ENCODE results near the gene GK.
"Not testable (repeated sequence)": the region's sequence is repeated elsewhere in the genome, so short reads cannot be mapped to it uniquely, and the experiment has no call there.

Gene GK

DNA sequence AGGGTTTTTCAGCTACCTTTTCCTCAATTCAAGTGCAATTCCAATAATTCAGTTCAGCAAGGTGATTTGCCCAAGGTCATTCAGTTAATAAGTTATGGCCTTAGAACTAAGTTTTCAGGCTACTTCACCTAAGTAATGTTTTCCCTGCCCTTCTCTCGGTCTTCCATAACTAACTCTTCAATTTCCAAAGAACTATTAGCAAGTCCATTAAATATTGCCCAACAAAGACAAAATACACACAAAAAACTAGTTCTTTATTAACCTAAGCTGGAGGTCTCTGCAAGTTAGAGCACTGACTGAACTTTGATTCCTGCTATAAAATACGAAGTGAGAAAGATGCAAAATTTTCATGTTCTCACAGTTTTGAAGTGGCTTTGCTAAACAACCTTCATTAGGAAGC is 26.8 kb upstream of the GK start:
- Histone ChIP-seq H3K27me3 (no peaks in the 10 kb centered on the region), H3K36me3 (no peaks in the 10 kb centered on the region), H3K4me3 (no peak overlapping the region), H3K9me3 (peaks cover 0 to 10% (median 8%) of the 10 kb centered on the region in 3 donors), H3K27ac (no peak overlapping the region), H3K4me1 (no peaks in the 10 kb centered on the region)
- intact Hi-C loops (cut with DNase I; ENCODE audit: low total_unique reads), result no loop called here
- TF ChIP-seq, protein P1, sequence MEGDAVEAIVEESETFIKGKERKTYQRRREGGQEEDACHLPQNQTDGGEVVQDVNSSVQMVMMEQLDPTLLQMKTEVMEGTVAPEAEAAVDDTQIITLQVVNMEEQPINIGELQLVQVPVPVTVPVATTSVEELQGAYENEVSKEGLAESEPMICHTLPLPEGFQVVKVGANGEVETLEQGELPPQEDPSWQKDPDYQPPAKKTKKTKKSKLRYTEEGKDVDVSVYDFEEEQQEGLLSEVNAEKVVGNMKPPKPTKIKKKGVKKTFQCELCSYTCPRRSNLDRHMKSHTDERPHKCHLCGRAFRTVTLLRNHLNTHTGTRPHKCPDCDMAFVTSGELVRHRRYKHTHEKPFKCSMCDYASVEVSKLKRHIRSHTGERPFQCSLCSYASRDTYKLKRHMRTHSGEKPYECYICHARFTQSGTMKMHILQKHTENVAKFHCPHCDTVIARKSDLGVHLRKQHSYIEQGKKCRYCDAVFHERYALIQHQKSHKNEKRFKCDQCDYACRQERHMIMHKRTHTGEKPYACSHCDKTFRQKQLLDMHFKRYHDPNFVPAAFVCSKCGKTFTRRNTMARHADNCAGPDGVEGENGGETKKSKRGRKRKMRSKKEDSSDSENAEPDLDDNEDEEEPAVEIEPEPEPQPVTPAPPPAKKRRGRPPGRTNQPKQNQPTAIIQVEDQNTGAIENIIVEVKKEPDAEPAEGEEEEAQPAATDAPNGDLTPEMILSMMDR (IDR thresholded peaks at IDR 0.05), result no peak
- no peak for DNase-seq

- H3K4me3 ChIP-seq, result no peak overlapping the region
- H3K27me3 ChIP-seq, result no peaks in the 10 kb centered on the region
- no peaks in the 10 kb centered on the region for H3K9me3 ChIP-seq
- TF ChIP-seq, protein P1 (IDR thresholded peaks at IDR 0.05), result no peak
- H3K36me3 ChIP-seq, result no peaks in the 10 kb centered on the region
- intact Hi-C loops (cut with DNase I; ENCODE audit: low total_unique reads), result no loop called here
- no peak overlapping the region for H3K27ac ChIP-seq
- DNase-seq, result no peak
- no peaks in the 10 kb centered on the region for H3K4me1 ChIP-seq
Observed at GRCh38 chrX:30627818-30628652, 25.2 kb upstream of the GK start.

DNA sequence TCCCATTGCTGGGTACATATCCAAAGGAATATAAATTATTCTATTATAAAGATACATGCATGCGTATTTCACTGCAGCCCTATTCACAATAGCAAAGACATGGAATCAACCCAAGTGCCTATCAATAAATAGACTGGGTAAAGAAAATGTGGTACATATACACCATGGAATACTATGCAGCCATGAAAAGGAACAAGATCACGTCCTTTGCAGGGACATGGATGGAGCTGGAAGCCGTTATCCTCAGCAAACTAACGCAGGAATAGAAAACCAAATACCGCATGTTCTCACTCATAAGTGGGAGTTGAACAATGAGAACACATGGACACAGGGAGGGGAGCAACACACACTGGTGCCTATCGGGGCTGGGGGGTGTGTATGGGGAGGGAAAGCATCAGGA is 19.2 kb upstream of the GK start:
- H3K9me3 ChIP-seq; DNase-seq; H3K4me3 ChIP-seq; H3K27ac ChIP-seq; H3K4me1 ChIP-seq; intact Hi-C loops (cut with DNase I; ENCODE audit: low total_unique reads); H3K36me3 ChIP-seq; H3K27me3 ChIP-seq: not testable (repeated sequence)

DNA sequence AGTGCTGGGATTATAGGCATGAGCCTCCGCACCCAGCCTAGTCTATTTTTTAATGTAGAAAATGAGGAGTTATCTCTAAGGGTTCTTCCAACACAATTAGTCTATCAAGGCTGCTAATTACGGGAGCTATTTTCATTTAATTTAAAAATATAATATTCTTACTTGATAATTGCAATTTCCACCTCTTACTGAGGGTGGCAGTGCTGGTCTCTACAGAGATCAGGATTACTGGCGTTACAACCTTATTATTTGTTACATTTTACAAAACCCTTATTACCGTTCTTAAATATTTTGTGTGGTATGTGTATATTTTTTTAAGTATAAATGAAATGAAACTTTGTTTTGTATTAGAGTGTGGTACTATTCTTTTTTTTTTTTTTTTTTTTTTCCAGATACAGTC is 17.6 kb upstream of the GK start:
- H3K27me3 ChIP-seq, result no peaks in the 10 kb centered on the region
- no peaks in the 10 kb centered on the region for H3K4me1 ChIP-seq
- H3K9me3 ChIP-seq, result no peaks in the 10 kb centered on the region
- H3K27ac ChIP-seq, result no peak overlapping the region
- no peak for DNase-seq
- no peaks in the 10 kb centered on the region for H3K36me3 ChIP-seq
- H3K4me3 ChIP-seq, result no peak overlapping the region
- TF ChIP-seq, protein P1 (IDR thresholded peaks at IDR 0.05), result no peak
- intact Hi-C loops (cut with DNase I; ENCODE audit: low total_unique reads), result no loop called here

GRCh38 chrX:30637874-30638815 is 15.1 kb upstream of the GK start:
- DNase-seq, result no peak
- H3K27ac ChIP-seq, result no peak overlapping the region
- H3K4me1 ChIP-seq, result no peaks in the 10 kb centered on the region
- H3K27me3 ChIP-seq, result no peaks in the 10 kb centered on the region
- TF ChIP-seq, protein P1 (IDR thresholded peaks at IDR 0.05), result no peak
- no peak overlapping the region for H3K4me3 ChIP-seq
- no peaks in the 10 kb centered on the region for H3K9me3 ChIP-seq
- intact Hi-C loops (cut with DNase I; ENCODE audit: low total_unique reads), result no loop called here
- no peaks in the 10 kb centered on the region for H3K36me3 ChIP-seq

DNA sequence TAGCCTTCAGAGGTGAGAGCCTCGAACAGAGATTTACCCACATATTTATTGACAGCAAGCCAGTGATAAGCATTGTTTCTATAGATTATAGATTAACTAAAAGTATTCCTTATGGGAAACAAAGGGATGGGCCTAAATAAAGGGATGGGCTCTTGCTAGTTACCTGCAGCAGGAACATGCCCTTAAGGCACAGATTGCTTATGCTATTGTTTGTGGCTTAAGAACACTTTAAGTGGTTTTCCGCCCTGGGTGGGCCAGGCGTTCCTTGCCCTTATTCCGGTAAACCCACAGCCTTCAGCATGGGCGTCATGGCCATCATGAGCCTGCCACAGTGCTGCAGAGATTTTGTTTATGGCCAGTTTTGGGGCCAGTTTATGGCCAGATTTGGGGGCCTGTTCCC is 13.5 kb upstream of the GK start:
- H3K4me1 ChIP-seq; H3K9me3 ChIP-seq; DNase-seq; H3K27ac ChIP-seq; H3K36me3 ChIP-seq; H3K27me3 ChIP-seq; H3K4me3 ChIP-seq; intact Hi-C loops (cut with DNase I; ENCODE audit: low total_unique reads): not testable (repeated sequence)

Measured in tibial artery (tissue), 4 donors.